CD4-positive, alpha-beta T cell treated with Interleukin-6 at 100 ng/mL for 8 hours (primary cell): ENCODE data around the gene RASSF1.
"Not testable (repeated sequence)": the region's sequence is repeated elsewhere in the genome, so short reads cannot be mapped to it uniquely, and the experiment has no call there.

Source experiments
- DNase-seq: peaks from one replicate; pipeline ENCODE4 v3.0.0-alpha.2; 2020; ENCODE audit warnings: mixed read lengths, low spot score

Gene RASSF1

GRCh38 chr3:50323614-50324199, 16.9 kb downstream of the RASSF1 start:
- no peak for DNase-seq

- DNase-seq: no peak
These were observed 17.5 kb downstream of the RASSF1 start for GRCh38 chr3:50323092-50323600.

DNA sequence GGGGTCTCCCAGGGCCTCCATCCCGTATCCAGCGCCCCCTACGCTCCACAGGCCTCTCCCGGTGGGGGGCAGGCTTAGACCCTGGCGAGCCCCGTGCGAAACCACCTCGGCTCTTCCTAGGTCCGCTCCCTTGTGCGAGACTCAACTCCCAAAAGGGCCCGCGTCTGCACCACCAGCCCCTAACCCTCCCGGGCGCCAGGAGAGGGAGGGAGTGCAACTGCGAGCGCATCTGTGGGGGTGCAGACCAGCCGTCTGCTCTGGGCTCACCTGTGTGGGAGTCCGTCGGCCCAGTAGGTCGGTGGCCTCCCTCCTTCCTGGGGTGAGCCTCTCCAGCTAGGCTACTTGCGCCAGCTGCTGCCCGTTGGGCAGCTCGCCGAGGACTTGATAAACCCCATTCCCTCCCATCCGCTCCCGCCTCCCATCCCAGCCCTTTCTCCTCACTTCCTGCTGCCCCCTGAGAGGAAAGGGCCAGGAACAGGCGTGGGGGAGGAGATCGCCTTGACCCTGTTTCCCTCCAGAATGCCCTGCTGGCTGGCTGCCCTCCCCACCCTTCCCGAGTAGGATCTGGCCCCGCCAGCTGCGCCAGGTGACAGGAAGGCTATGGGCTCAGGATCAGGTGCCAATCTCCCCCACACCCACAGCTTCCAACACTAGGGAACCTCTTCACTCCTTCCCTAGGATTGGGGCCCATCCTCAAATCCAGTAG, 18.1 kb downstream of the RASSF1 start, which contains the start of gene HYAL2:
HYAL2 (minus strand) TSS at position 360 of the 706 bp plus-strand sequence. CDS start 2,256 bp downstream, outside the sequence.
- DNase-seq: no peak

GRCh38 chr3:50322115-50322385, 18.6 kb downstream of the RASSF1 start:
- DNase-seq: no peak

DNA sequence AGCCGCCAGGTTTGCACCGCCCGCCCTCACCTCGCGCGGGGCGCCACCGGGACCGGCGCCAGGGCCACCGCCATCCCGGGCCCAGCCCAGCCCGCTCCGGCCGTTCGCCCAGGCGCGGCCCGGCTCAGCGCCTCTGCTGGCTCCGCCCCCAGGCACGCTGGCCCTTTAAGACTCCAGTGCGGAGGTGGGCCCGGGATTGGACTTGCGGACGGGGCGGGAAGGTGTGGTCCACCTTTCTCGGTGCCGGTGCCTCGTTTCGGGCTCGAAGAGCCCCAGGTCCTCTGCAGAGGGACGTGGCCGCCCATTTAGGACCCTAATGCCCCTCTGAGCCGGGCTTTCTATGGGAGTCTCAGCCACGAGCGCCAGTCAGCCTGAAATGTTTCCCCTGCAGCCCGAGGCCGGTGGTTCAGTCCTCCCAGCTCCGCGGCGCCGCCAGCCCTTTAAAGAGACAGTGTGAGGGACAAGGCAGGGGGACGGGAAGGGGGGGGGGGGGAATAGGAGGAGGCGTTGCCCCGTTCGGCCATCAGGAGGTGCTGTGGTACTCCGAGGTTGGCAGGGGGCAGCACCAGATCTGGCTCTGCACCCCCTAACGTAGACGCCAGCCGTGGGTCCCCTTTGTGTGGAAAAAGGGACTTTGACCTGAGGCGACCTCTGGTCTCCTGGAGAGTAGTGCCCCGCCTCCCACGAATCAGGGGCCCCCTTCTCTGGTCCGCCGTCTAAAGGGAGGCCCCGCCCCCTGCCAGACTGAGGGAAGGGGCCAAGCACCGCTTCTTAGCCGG, 19.1 kb downstream of the RASSF1 start:
- peak; percentile 78 for DNase-seq

- DNase-seq: peak; percentile 58
These were observed 19.7 kb downstream of the RASSF1 start for GRCh38 chr3:50320853-50321335.

- DNase-seq: no peak
These were observed 20.6 kb downstream of the RASSF1 start for GRCh38 chr3:50319894-50320625.

GRCh38 chr3:50319181-50319893, 21.3 kb downstream of the RASSF1 start:
- no peak for DNase-seq

DNA sequence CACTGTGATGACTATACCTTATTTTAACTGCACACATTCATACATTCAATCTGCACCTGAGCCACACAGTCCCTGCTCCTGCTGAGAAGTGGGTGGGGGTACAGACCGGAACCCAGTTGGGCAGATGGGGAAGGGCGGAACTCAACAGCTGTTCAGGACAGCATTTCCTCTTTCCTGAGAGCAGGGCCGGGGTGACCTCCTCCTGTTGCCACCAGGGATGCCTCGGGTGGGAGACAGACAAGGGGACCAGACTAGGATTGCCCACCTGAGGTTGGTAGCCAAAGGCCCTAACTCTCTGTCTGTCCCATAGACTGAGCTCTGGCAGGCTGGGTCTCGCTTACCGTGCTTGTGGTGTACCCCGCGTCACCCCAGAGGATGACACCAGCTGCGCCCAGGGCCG, 22.0 kb downstream of the RASSF1 start:
- DNase-seq: no peak

- DNase-seq: no peak
These were observed 22.5 kb downstream of the RASSF1 start for GRCh38 chr3:50318163-50318562.

DNA sequence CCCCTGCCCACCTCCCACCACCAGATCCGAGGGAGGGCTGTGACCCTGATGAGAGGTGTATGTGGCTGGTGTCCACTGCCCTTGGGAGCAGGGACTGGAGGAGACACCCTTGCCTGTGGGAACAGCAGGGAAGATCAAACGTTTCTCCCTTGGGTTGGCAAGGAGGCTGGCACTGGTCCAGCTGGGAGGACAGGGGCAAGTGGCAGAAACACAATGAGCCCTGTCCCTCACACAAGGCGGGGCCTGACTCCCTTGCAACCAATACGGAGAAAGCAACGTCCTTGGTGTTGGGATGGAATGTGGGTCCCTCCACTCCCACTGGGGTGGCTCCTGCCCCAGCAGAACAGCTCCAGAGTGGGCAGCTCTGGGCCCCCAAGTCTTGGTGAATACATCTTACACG, 23.3 kb downstream of the RASSF1 start:
- no peak for DNase-seq

DNA sequence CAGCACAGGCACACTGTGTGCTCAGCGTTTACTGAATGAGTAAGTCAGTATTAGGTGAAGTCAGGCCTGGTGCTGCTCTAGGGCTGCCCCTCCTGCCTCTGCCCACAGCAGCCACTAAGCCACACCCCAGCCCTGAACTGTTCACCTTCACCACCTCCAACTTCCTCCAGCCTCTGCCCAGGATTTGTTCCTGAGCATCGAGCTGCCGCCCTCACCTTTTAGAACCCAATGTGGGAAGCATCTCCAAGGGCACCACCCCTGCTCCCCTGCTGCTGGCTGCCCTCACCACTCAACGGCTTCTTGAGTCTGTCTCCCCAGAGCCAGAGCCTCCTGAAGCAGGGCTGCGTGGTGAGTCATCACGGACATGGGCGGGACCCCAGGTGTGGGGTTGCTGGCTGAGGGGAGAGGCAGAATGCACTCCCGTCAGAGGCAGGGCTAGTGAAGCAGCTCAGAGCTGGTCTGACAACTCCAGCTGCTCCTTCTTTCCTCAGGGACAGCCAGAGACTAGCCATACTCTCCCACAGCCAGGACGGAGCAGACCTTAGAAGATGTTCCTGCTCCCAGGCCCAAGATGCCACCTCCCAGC, 23.9 kb downstream of the RASSF1 start:
- peak; percentile 70 for DNase-seq

- no peak for DNase-seq
These were observed 25.8 kb downstream of the RASSF1 start for GRCh38 chr3:50314816-50315215.

DNA sequence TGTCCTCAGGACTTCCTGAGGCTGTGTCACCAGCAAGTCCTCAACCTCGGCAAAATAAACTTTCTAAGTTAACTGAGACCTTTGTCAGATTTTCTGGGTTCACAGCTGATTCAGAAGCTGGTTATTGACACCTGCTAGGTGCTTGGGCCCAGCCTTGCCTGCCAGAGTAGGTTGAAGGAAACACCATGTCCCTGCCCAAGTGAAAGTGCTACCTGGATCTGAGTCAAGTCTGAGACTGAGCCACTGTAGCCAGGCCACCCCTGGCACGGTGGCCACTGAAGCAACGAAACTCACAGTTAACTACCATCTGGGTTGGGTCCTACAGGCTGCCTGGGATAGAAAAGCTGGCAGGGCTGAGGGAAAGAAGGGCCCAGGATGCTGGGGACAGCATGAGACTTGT, 26.3 kb downstream of the RASSF1 start:
- DNase-seq: no peak

GRCh38 chr3:50312041-50312440, 28.6 kb downstream of the RASSF1 start:
- not testable (repeated sequence) for DNase-seq

GRCh38 chr3:50304601-50305000, 36.0 kb downstream of the RASSF1 start:
- DNase-seq: no peak

- DNase-seq: no peak
These were observed 37.4 kb downstream of the RASSF1 start, which contains the start of gene HYAL1 for GRCh38 chr3:50303013-50303815. TSS of gene HYAL1 (minus strand) at chr3:50303574. CDS start at chr3:50302956, 618 bp downstream.

DNA sequence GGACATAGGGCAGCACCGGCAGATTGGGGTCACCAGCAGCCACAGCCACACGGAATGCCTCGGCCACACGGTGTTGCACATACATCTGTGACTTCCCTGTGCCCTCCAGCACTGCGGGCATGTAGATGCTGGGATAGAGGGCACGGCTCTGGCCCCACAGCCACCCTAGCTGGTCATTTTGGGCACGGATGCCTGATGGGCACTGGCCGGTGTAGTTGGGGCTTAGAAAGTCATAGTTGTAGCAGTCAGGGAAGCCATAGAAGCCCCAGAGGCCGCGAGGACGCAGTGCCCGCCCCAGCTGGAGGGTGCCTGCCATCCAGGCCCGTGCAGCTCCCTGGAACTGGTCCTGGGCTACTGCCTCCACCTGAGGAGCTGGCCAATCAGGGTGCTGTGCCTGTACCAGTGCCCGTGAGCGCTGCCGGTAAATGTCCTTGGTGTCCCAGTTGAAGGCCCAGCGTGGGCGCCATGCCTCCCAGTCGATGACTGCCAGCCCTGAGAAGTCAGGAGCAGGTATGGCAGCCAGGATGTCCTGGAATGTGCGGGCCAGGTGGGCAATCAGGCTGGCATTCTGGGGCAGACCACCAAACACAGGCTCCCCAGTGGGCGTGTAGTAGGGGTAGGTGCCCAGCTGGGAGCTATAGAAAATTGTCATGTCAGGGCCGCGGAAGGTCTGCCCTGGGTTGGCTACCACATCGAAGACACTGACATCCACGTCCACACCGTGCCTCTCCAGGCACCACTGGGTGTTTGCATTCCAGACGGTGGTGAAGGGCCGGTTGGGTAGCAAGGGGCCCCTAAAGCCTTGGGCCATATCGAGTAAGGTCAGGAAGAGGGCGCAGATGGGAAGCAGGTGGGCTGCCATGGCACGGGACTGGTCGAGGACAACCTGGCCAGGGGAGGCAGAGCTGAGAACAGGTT, 38.3 kb downstream of the RASSF1 start:
- DNase-seq: no peak

- no peak for DNase-seq
These were observed 39.9 kb downstream of the RASSF1 start for GRCh38 chr3:50300681-50301254.
